Nephron (organoid): Measurements from ENCODE around the gene MAT2B.

ENCODE experiments used
- H3K27ac Mint-ChIP-seq, 3 experiments: 2 replicates each; pipeline ENCODE4 v1.8.0; 2020; ENCODE audit warnings: mixed read lengths in 3 of 3, mild to moderate bottlenecking in 2 of 3, moderate library complexity in 1 of 3
- H3K27me3 Mint-ChIP-seq: 2 replicates; pipeline ENCODE4 v1.8.0; 2021; ENCODE audit warnings: low read depth, mild to moderate bottlenecking, moderate library complexity, mixed read lengths
- H3K36me3 Mint-ChIP-seq: 2 replicates; pipeline ENCODE4 v1.8.0; 2020; ENCODE audit warnings: low read depth, mixed read lengths
- H3K4me1 Mint-ChIP-seq: 2 replicates; pipeline ENCODE4 v1.8.0; 2020; ENCODE audit warnings: mixed read lengths
- H3K4me3 Mint-ChIP-seq, 3 experiments: 2 replicates each; pipeline ENCODE4 v1.8.0; 2020; ENCODE audit warnings: mild to moderate bottlenecking in 3 of 3, mixed read lengths in 3 of 3, moderate library complexity in 2 of 3
- H3K9me3 Mint-ChIP-seq: 2 replicates; pipeline ENCODE4 v1.8.0; 2020; ENCODE audit warnings: mixed read lengths
- TF ChIP-seq, protein P1 (sequence below), 3 experiments: fragments of 200-600 bp; sonication (generic); IDR thresholded peaks; one replicate each; pipeline ENCODE4 v1.5.0; 2021; ENCODE audit warnings: antibody characterized with exemption in 3 of 3; ENCODE audit not compliant: unreplicated experiment in 3 of 3

Gene MAT2B

DNA sequence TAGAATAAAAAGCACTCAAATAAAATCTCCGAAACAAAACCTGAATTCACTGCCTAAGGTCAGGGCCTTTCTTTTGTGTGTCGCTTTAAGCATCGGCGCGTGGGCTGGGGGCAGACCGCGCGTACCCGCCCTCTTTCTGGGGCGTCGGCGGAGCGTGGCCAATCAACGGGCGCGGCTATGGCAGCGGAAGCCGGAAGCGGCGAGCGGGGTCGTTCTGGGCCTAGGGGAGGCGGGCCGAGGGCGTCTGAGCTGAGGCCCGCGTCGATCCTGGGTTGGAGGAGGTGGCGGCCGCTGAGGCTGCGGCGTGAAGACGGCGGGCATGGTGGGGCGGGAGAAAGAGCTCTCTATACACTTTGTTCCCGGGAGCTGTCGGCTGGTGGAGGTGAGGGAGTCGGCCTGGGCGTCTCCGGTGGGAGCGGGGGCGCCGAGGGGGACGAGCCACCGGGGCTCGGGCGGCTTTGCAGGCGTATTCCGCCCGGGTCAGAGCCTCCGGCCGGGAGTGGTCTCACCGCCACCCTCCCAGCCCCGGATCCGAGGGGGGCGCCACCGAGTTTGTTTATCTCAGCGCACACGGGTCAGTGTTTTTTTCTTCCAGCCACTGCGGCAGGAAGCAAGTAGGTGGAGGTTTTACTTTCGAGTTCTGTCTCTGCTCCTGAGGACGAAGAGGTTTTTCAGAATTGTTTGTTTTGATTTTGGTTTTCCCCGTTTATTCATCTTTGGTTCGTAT, at the start of gene MAT2B:
TSS of gene MAT2B (plus strand) at position 252 of the 727 bp plus-strand sequence. CDS start at position 320, 68 bp downstream.
- peak within 1 kb of the TSS; percentile 95 to 99 (median 96) for H3K4me3 Mint-ChIP-seq
- H3K36me3 Mint-ChIP-seq, result no peaks in the 10 kb centered on the region
- peak within 1 kb of the TSS; percentile 99 for H3K27ac Mint-ChIP-seq
- H3K4me1 Mint-ChIP-seq, result peaks cover 55% of the 10 kb centered on the region
- no peaks in the 10 kb centered on the region for H3K27me3 Mint-ChIP-seq
- no peaks in the 10 kb centered on the region for H3K9me3 Mint-ChIP-seq
- TF ChIP-seq, protein P1, sequence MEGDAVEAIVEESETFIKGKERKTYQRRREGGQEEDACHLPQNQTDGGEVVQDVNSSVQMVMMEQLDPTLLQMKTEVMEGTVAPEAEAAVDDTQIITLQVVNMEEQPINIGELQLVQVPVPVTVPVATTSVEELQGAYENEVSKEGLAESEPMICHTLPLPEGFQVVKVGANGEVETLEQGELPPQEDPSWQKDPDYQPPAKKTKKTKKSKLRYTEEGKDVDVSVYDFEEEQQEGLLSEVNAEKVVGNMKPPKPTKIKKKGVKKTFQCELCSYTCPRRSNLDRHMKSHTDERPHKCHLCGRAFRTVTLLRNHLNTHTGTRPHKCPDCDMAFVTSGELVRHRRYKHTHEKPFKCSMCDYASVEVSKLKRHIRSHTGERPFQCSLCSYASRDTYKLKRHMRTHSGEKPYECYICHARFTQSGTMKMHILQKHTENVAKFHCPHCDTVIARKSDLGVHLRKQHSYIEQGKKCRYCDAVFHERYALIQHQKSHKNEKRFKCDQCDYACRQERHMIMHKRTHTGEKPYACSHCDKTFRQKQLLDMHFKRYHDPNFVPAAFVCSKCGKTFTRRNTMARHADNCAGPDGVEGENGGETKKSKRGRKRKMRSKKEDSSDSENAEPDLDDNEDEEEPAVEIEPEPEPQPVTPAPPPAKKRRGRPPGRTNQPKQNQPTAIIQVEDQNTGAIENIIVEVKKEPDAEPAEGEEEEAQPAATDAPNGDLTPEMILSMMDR (IDR thresholded peaks at IDR 0.05; ENCODE audit: unreplicated experiment in 3 of 3), result peak; percentile 29 to 66 (median 36)

DNA sequence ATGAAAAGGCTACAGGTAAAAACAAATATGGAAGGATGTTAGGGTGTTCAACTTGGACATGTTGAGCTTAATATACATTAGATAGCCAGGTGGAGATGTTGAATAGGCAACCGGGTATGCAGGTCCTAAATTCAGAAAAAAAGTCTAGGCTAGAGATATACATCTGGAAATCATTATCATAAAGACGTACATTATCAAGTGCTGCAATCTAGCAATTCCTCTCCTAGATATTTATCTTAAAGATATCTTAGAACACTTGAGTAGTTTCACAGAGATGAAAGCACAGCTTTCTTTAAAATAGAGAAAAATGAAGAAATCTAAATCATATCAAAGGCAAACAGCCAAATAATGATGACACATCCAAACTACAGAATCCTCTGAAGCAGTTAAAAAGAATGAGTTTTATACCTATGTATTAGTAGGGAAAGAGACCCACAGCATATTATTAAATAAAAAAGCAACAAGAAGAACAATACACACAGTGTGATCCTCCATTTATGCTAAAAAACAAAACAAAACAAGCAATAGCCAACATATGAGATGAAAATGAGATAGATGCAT, 49.3 kb upstream of the MAT2B start:
- Mint-ChIP-seq H3K27ac (peak overlapping the region in 2 of 3 experiments; percentile 45 to 61), H3K4me1 (peaks cover 45% of the 10 kb centered on the region), H3K36me3 (peaks cover 46% of the 10 kb centered on the region), H3K9me3 (no peaks in the 10 kb centered on the region), H3K4me3 (peak overlapping the region; percentile 11 to 79 (median 45)), H3K27me3 (no peaks in the 10 kb centered on the region)
- TF ChIP-seq, protein P1 (IDR thresholded peaks at IDR 0.05; ENCODE audit: unreplicated experiment in 3 of 3), result no peak

DNA sequence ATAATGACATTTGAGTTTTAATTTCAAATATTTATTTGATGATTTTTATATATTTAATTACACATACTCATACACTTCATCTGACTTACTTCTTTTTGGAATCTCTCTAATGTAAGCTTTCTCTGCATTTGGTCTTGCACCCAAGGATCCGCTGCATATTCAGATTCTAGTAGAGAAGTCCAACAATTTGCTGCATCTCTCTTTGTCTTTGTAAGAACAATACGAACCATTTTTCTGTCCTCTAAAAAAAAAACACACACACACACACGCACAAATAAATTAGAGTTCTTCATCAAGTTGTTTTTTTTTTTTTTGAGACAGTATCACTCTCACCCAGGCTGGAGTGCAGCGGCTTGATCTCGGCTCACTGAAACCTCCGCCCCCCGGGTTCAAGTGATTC, 48.6 kb upstream of the MAT2B start:
- peak overlapping the region in 1 of 3 experiments; percentile 60 for H3K27ac Mint-ChIP-seq
- H3K4me1 Mint-ChIP-seq, result peaks cover 48% of the 10 kb centered on the region
- peaks cover 40% of the 10 kb centered on the region for H3K36me3 Mint-ChIP-seq
- peak overlapping the region in 1 of 3 experiments; percentile 47 for H3K4me3 Mint-ChIP-seq
- no peaks in the 10 kb centered on the region for H3K9me3 Mint-ChIP-seq
- TF ChIP-seq, protein P1 (IDR thresholded peaks at IDR 0.05; ENCODE audit: unreplicated experiment in 3 of 3), result no peak
- no peaks in the 10 kb centered on the region for H3K27me3 Mint-ChIP-seq

DNA sequence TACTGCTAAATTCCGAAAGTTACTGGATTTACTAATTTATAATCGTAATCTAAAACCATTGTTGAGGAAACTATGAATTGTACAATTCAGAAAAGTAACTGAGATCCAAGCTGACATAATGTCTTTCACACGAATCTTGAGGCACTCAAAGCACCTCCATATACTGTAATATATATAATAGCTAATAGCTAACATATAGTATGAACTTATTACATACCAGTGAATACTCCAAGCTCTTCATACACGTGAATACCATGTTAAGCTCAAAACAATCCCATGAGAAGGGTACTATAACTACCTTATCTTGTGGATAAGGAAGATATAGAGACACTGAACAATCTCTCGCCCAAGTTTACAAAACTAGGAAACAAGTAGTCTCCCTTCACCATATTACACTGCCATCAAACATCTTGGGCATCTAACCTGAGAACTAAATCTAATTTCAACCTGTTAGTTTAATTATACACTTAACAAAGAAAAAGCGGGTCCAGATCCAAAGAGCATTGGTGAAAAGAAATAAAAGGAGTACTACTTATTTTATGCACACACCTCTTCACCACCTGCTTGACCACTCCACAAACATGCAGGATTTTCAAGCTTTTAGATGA, 46.5 kb upstream of the MAT2B start:
- TF ChIP-seq, protein P1 (IDR thresholded peaks at IDR 0.05; ENCODE audit: unreplicated experiment in 3 of 3), result no peak
- no peaks in the 10 kb centered on the region for H3K27me3 Mint-ChIP-seq
- peaks cover 55% of the 10 kb centered on the region for H3K4me1 Mint-ChIP-seq
- H3K4me3 Mint-ChIP-seq, result peak overlapping the region; percentile 92 to 94 (median 92)
- H3K36me3 Mint-ChIP-seq, result peaks cover 31% of the 10 kb centered on the region
- H3K9me3 Mint-ChIP-seq, result no peaks in the 10 kb centered on the region
- H3K27ac Mint-ChIP-seq, result peak overlapping the region; percentile 100

DNA sequence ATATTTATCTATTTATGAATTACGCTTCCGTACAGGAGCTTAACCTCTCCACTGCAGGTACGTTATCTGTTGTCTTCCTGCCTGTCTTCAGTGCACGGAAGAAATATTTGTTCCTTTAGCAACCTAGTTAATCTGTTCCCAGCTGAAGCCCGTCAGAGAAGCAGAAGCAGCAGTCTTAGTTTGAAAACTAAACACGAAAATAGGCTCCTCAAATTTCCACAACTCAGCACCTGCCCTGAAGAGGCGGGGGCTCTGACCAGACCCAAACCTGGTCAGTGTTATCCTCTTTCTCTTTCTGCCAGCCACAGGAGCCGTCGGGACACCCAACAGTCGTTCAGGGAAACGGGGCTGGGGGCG, 46.0 kb upstream of the MAT2B start:
- Mint-ChIP-seq H3K4me1 (peaks cover 55% of the 10 kb centered on the region), H3K9me3 (no peaks in the 10 kb centered on the region), H3K27me3 (no peaks in the 10 kb centered on the region), H3K36me3 (peaks cover 35% of the 10 kb centered on the region), H3K4me3 (peak overlapping the region; percentile 92 to 94 (median 92)), H3K27ac (peak overlapping the region; percentile 100)
- TF ChIP-seq, protein P1 (IDR thresholded peaks at IDR 0.05; ENCODE audit: unreplicated experiment in 3 of 3), result no peak
